DMS79 (cell line): ENCODE data around the gene SERPIND1.
"Not testable (repeated sequence)": the region's sequence is repeated elsewhere in the genome, so short reads cannot be mapped to it uniquely, and the experiment has no call there.

ENCODE experiments used
- DNase-seq: peaks from one replicate; lab custom pipeline; 2025; lab: John Stamatoyannopoulos, UW

SERPIND1 gene

GRCh38 chr22:20815477-20816050 lies 41.7 kb downstream of the SERPIND1 start:
- no peak for DNase-seq

- DNase-seq = no peak
Measured at GRCh38 chr22:20816559-20816958, 42.6 kb downstream of the SERPIND1 start.

- no peak for DNase-seq
Measured at GRCh38 chr22:20818471-20818870, 44.6 kb downstream of the SERPIND1 start.

DNA sequence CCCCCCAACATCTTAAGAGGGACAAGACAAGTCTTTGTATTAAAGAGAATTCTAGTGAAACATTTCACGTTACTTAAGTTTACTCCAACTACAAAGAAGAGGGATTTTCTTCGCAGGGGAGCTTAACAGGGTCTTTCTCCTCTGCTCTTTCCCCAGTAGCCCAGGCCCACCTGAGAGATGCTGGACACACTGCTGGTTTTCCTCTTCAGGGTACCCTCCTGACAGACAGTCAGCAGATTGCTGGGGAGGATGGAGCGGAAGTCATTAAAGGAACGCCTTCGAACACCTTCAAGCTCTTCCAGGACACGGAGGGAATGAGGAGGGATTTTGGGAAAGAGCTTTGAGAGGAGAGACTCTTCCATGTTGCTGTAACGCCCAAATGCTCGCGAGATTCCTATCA lies 45.6 kb downstream of the SERPIND1 start:
- no peak for DNase-seq

DNA sequence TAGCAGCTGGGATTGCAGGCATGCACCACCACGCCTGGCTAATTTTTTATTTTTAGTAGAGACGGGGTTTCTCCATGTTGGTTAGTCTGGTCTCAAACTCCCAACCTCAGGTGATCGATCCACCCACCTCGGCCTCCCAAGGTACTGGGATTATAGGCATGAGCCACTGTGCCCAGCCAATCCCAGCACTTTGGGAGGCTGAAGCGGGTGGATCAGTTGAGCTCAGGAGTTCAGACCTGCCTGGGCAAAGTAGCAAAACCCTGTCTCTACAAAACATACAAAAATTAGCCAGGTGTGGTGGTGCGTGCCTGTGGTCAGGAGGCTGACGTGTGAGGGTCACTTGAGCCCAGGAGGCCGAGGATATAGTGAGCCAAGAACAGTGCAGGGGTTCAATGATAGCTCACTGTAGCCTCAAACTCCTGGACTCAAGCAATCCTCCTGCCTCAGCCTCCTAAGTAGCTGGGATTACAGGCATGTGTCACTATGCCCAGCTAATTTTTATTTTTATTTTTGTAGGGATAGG lies 47.9 kb downstream of the SERPIND1 start:
- DNase-seq = not testable (repeated sequence)

GRCh38 chr22:20822240-20822639 lies 48.3 kb downstream of the SERPIND1 start:
- DNase-seq = no peak

- DNase-seq = no peak
Measured at GRCh38 chr22:20823264-20823663, 49.4 kb downstream of the SERPIND1 start.

DNA sequence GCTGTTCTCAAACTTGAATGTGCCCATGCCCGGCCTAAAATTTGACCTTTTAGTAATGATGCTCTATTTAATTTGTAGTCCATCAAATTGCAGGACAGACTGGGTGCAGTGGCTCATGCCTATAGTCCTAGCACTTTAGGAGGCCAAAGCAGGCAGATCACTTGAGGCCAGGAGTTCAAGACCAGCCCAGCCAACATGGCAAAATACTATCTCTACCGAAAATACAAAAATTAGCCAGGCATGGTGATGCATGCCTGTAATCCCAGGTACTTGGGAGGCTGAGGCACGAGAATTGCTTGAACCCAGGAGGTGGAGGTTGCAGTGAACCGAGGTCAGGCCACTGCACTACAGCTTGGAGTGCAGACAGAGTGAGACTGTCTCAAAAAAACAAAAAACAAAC lies 51.3 kb downstream of the SERPIND1 start:
- not testable (repeated sequence) for DNase-seq

GRCh38 chr22:20825624-20826023 lies 51.7 kb downstream of the SERPIND1 start:
- DNase-seq = no peak

DNA sequence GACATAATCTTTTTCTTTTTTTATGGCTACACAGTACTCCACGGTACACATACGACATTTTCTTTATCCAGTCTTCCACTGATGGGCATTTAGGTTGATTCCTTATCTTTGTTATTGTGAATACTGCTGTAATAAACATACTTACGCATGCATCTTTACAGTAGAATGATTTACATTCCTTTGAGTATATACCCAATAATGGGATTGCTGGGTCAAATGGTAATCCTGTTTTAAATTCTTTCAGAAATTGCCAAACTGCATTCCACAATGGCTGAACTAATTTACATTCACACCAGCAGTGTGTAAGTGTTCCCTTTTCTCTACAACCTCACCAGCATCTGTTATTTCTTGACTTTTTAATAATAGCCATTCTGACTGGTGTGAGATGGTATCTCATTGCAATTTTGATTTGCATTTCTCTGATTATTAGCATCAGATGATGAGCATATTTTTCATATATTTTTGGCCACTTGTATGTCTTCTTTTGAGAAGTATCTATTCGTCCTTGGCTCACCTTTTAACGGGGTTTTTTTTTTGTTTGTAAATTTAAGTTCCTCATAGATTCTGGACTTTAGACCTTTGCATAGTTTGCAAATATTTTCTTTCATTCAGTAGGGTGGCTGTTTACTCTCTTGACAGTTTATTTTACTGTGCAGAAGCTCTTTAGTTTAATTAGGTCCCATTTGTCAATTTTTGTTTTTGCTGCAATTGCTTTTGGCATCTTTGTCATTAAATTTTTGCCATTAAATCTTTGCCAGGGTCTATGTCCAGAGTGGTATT lies 52.6 kb downstream of the SERPIND1 start:
- DNase-seq = not testable (repeated sequence)

GRCh38 chr22:20829491-20830134 lies 55.7 kb downstream of the SERPIND1 start:
- DNase-seq = no peak

GRCh38 chr22:20833225-20833665 lies 59.3 kb downstream of the SERPIND1 start:
- no peak for DNase-seq

DNA sequence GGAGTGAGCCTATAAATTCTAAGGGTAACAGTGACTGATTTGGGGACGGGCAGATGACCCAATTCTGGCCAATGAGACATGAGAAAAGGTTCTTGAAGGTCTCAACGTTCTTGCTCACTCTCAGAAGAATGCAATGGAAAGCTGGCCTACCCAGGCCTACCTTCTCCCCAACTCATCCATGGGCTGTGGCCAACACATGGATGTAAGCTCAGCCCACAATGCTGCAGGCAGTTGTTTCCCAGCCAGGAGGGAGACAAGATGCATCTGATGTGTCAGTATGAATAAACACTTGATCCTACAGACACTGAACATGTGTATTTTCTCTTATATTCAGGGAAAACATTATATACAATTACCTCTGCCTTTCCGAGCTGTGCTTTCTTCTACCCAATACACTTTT lies 60.3 kb downstream of the SERPIND1 start:
- no peak for DNase-seq

GRCh38 chr22:20834725-20835124 lies 60.8 kb downstream of the SERPIND1 start:
- no peak for DNase-seq
